HG03575 (cell line): ENCODE measurements around the gene HOXC13.

Experiments used
- ATAC-seq: cut with Tn5 transposase; IDR thresholded peaks from one replicate; pipeline ENCODE4 v1.9.1; 2021; ENCODE audit not compliant: unreplicated experiment, insufficient number of reproducible peaks, low FRiP score; ENCODE audit errors: extremely low read depth

HOXC13 gene

GRCh38 chr12:53966085-53966384 lies 27.4 kb downstream of the HOXC13 start:
- ATAC-seq = no peak

- ATAC-seq = no peak
Observed at GRCh38 chr12:53966385-53967133, 27.9 kb downstream of the HOXC13 start.

- ATAC-seq = no peak
Observed at GRCh38 chr12:53967421-53967925, 28.8 kb downstream of the HOXC13 start.

GRCh38 chr12:53968214-53969127 lies 29.8 kb downstream of the HOXC13 start:
- ATAC-seq = no peak

- no peak for ATAC-seq
Observed at GRCh38 chr12:53969588-53970259, 31.1 kb downstream of the HOXC13 start.

GRCh38 chr12:53970451-53970850 lies 31.8 kb downstream of the HOXC13 start:
- ATAC-seq = no peak

GRCh38 chr12:53971129-53971528 lies 32.5 kb downstream of the HOXC13 start:
- no peak for ATAC-seq

- ATAC-seq = no peak
Observed at GRCh38 chr12:53971686-53972085, 33.1 kb downstream of the HOXC13 start.

GRCh38 chr12:53972152-53972702 lies 33.6 kb downstream of the HOXC13 start:
- no peak for ATAC-seq

GRCh38 chr12:53972722-53973235 lies 34.1 kb downstream of the HOXC13 start, which contains the start of gene HOXC11:
Gene HOXC11 (plus strand): TSS chr12:53973126. CDS start chr12:53973242, 116 bp downstream.
- ATAC-seq = no peak

GRCh38 chr12:53973236-53974042 lies 34.8 kb downstream of the HOXC13 start:
- no peak for ATAC-seq

- no peak for ATAC-seq
Observed at GRCh38 chr12:53974084-53975063, 35.7 kb downstream of the HOXC13 start, which contains the start of gene HOTAIR. Gene HOTAIR (minus strand): TSS chr12:53974954.

GRCh38 chr12:53975064-53975471 lies 36.4 kb downstream of the HOXC13 start:
- ATAC-seq = no peak

GRCh38 chr12:53975479-53976152 lies 37.0 kb downstream of the HOXC13 start:
- ATAC-seq = no peak

GRCh38 chr12:53976172-53976822 lies 37.7 kb downstream of the HOXC13 start:
- ATAC-seq = no peak
